Upper lobe of right lung (tissue), 1 donor: Measurements from ENCODE around the gene KCNT2. TPM values are rescaled to one million over a fixed set of nuclear protein-coding genes. Genes with fewer than 3 reads are reported as not detected.

Experiments
- ATAC-seq: fragments of 200-7000 bp; cut with Tn5 transposase; one replicate; pipeline ENCODE4 v1.9.1; 2020; ENCODE audit warnings: mild to moderate bottlenecking, moderate library complexity
- DNase-seq: peaks from one replicate; pipeline ENCODE4 v3.0.0-alpha.2; 2020
- H3K27ac ChIP-seq: fragments of 200-600 bp; one replicate; pipeline ENCODE4 v1.8.0; 2022
- H3K27me3 ChIP-seq: fragments of 200-600 bp; one replicate; pipeline ENCODE4 v1.8.0; 2022; ENCODE audit warnings: mild to moderate bottlenecking
- H3K36me3 ChIP-seq: fragments of 200-600 bp; one replicate; pipeline ENCODE4 v1.8.0; 2022
- H3K4me1 ChIP-seq: fragments of 200-600 bp; one replicate; pipeline ENCODE4 v1.8.0; 2022
- H3K4me3 ChIP-seq: fragments of 200-600 bp; one replicate; pipeline ENCODE4 v1.8.0; 2022; ENCODE audit warnings: mild to moderate bottlenecking
- H3K9me3 ChIP-seq: fragments of 200-600 bp; one replicate; pipeline ENCODE4 v1.8.0; 2022
- CTCF ChIP-seq: fragments of 200-600 bp; IDR thresholded peaks from one replicate; pipeline ENCODE4 v1.8.0; 2022; ENCODE audit warnings: antibody characterized with exemption
- intact Hi-C: fragments of 100-400 bp; cut with DNase I; formaldehyde crosslinking; loops from one replicate; pipeline ENCODE4 v1.11.0; 2022
- total RNA-seq: library from RNA; stranded (reverse); fragmentation: NEBNext Ultra II Directional; extraction: Animal tissue kit (Norgen Biotek cat#: 25700); gene quantifications from one replicate; pipeline ENCODE4 v1.2.1, GENCODE V29; 2021
- donor health status: DM: no; HTN: yes; CAD: no; lungs with severe emphysema.

KCNT2 gene
- total RNA-seq, 1 donor from 2014 or later, result 8.1 TPM

- TF ChIP-seq CTCF, result no peak
- no peak overlapping the region for H3K27ac ChIP-seq
- H3K36me3 ChIP-seq, result no peaks in the 10 kb centered on the region
- H3K4me1 ChIP-seq, result no peaks in the 10 kb centered on the region
- intact Hi-C loops, result no loop called here
- H3K9me3 ChIP-seq, result no peaks in the 10 kb centered on the region
- H3K27me3 ChIP-seq, result no peaks in the 10 kb centered on the region
- H3K4me3 ChIP-seq, result no peak overlapping the region
- ATAC-seq (no peak), DNase-seq (no peak)
Measured at GRCh38 chr1:196440711-196441110, 167.5 kb downstream of the KCNT2 start.

GRCh38 chr1:196438329-196438728, 169.9 kb downstream of the KCNT2 start:
- Histone ChIP-seq H3K9me3 (no peaks in the 10 kb centered on the region), H3K27me3 (no peaks in the 10 kb centered on the region), H3K27ac (no peak overlapping the region), H3K4me3 (no peak overlapping the region), H3K36me3 (no peaks in the 10 kb centered on the region), H3K4me1 (no peaks in the 10 kb centered on the region)
- TF ChIP-seq CTCF, result no peak
- no peak for ATAC-seq
- intact Hi-C loops, result no loop called here
- DNase-seq, result no peak

DNA sequence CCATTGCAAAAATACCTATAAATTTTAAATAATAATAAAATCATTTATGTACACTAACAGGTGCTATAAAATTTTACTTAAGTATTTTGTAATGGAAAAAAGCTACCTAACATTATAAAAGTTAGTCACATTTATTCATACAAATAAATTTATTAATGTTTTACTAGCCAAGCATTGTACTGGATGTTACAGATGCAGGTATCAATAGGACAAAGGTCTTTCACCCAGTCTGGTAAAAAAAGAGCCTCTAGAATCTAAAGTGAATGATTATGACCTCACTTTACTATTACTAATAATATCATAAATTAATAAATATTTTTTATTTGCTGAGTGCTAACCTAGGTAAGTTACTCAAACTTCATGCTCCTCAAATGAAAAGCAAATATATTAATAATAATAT, 170.6 kb downstream of the KCNT2 start:
- H3K27ac ChIP-seq, result no peak overlapping the region
- DNase-seq (no peak), ATAC-seq (no peak)
- H3K9me3 ChIP-seq, result no peaks in the 10 kb centered on the region
- H3K36me3 ChIP-seq, result no peaks in the 10 kb centered on the region
- TF ChIP-seq CTCF, result no peak
- H3K4me3 ChIP-seq, result no peak overlapping the region
- no peaks in the 10 kb centered on the region for H3K4me1 ChIP-seq
- intact Hi-C loops, result no loop called here
- H3K27me3 ChIP-seq, result no peaks in the 10 kb centered on the region

DNA sequence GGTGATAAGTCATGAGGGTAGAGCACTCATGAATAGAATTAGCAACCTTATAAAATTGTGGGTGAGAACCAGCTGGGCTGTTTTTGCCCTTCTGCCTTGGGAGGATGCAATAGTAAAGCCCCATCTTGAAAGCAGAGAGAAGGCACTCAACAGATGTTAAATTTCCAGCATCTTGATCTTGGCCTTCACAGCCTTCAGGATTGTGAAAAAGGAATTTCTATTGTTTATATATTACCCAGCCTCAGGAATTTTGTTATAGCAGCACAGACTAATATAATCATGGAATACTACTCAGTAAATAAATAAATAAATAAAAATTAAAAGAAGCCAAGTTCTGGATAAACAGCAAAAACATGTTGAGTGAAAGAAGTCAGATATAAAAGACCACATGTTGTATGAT, 175.2 kb downstream of the KCNT2 start:
- no peak for DNase-seq
- no peak for ATAC-seq
- no peak for TF ChIP-seq CTCF
- no peak overlapping the region for H3K27ac ChIP-seq
- H3K9me3 ChIP-seq, result no peaks in the 10 kb centered on the region
- H3K36me3 ChIP-seq, result no peaks in the 10 kb centered on the region
- no peaks in the 10 kb centered on the region for H3K27me3 ChIP-seq
- H3K4me3 ChIP-seq, result no peak overlapping the region
- intact Hi-C loops, result no loop called here
- no peaks in the 10 kb centered on the region for H3K4me1 ChIP-seq

DNA sequence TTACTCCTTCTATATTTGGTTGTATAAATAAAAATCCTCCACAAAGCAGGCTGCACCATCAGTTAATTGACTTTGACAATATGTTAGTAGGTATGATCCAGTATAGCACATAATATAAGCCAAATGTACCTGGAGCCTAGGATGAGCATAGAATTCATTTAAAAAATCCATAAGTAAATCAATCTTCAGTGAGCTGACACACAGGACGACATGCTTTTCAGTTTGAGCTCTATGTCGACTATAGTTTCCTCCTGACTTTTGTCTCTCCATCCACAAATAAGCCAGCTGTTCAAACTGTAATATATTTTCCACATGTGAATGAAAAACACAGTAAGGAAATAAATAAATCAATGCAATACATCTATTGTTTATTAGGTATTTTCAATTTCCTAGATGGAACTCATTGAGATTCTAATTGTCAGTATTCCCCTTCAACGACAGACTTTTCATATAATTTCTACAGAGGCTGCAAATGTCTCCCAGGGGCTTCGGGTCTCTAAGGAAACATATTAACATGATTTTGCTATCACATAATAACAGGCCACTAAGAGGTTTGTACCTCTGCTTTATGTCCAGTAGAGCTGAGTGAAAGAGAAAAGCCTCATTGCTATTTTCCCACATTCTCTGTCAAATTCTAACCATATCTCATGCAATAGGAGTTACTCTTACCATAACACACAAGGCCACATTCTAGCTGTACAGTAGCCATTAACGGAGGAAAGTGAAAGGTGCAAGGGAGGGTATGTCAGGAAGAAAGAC, 180.1 kb downstream of the KCNT2 start:
- no peak for DNase-seq
- Histone ChIP-seq H3K4me1 (no peaks in the 10 kb centered on the region), H3K36me3 (no peaks in the 10 kb centered on the region), H3K4me3 (no peak overlapping the region), H3K27ac (no peak overlapping the region), H3K27me3 (no peaks in the 10 kb centered on the region), H3K9me3 (no peaks in the 10 kb centered on the region)
- no peak for ATAC-seq
- TF ChIP-seq CTCF, result no peak
- intact Hi-C loops, result no loop called here

DNA sequence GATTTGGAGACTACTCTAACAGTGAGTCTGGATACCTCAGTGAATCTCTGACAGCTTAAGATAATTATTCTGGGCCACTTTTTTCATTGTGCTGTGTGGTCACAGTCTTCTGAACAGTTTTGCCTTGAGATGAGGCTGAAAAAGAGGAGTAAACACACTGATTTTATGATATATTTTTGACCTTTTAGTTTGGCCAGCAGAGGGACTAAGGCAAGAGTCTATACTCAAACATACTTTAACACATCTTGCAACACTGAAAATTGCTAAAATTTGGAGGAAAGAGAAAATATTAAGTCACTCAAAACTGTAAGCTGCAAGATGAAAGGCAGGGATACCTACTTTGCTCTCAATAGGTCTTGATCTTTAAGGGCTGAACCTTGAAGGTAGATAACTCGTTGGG, 182.7 kb downstream of the KCNT2 start:
- Histone ChIP-seq H3K27ac (no peak overlapping the region), H3K27me3 (no peaks in the 10 kb centered on the region), H3K9me3 (no peaks in the 10 kb centered on the region), H3K4me1 (no peaks in the 10 kb centered on the region), H3K4me3 (no peak overlapping the region), H3K36me3 (no peaks in the 10 kb centered on the region)
- DNase-seq (no peak), ATAC-seq (no peak)
- intact Hi-C loops, result no loop called here
- no peak for TF ChIP-seq CTCF
